ENCODE results near the gene SAXO1. TPM values are rescaled to one million over a fixed set of nuclear protein-coding genes. Genes with fewer than 3 reads are reported as not detected.

Gene SAXO1
- total RNA-seq, 4 donors from 2014 or later: not detected

- ATAC-seq (ENCODE audit: low FRiP score) (no peak), DNase-seq (ENCODE audit: low spot score) (no peak)
- TF ChIP-seq, protein P1, sequence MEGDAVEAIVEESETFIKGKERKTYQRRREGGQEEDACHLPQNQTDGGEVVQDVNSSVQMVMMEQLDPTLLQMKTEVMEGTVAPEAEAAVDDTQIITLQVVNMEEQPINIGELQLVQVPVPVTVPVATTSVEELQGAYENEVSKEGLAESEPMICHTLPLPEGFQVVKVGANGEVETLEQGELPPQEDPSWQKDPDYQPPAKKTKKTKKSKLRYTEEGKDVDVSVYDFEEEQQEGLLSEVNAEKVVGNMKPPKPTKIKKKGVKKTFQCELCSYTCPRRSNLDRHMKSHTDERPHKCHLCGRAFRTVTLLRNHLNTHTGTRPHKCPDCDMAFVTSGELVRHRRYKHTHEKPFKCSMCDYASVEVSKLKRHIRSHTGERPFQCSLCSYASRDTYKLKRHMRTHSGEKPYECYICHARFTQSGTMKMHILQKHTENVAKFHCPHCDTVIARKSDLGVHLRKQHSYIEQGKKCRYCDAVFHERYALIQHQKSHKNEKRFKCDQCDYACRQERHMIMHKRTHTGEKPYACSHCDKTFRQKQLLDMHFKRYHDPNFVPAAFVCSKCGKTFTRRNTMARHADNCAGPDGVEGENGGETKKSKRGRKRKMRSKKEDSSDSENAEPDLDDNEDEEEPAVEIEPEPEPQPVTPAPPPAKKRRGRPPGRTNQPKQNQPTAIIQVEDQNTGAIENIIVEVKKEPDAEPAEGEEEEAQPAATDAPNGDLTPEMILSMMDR (IDR thresholded peaks at IDR 0.05): no peak
These were observed 52.8 kb downstream of the SAXO1 start for GRCh38 chr9:18980189-18980588.

GRCh38 chr9:18979367-18979766 is 53.6 kb downstream of the SAXO1 start:
- peak; percentile 42 for ATAC-seq (ENCODE audit: low FRiP score)
- DNase-seq (ENCODE audit: low spot score): no peak
- TF ChIP-seq, protein P1 (IDR thresholded peaks at IDR 0.05): no peak

- DNase-seq (ENCODE audit: low spot score): no peak
- TF ChIP-seq, protein P1 (IDR thresholded peaks at IDR 0.05): no peak
- no peak for ATAC-seq (ENCODE audit: low FRiP score)
These were observed 54.8 kb downstream of the SAXO1 start for GRCh38 chr9:18978188-18978587.

GRCh38 chr9:18976709-18977531 is 56.1 kb downstream of the SAXO1 start:
- ATAC-seq (ENCODE audit: low FRiP score): no peak
- TF ChIP-seq, protein P1 (IDR thresholded peaks at IDR 0.05): no peak
- DNase-seq (ENCODE audit: low spot score): no peak

GRCh38 chr9:18976221-18976708 is 56.7 kb downstream of the SAXO1 start:
- TF ChIP-seq, protein P1 (IDR thresholded peaks at IDR 0.05): no peak
- no peak for DNase-seq (ENCODE audit: low spot score)
- no peak for ATAC-seq (ENCODE audit: low FRiP score)

DNA sequence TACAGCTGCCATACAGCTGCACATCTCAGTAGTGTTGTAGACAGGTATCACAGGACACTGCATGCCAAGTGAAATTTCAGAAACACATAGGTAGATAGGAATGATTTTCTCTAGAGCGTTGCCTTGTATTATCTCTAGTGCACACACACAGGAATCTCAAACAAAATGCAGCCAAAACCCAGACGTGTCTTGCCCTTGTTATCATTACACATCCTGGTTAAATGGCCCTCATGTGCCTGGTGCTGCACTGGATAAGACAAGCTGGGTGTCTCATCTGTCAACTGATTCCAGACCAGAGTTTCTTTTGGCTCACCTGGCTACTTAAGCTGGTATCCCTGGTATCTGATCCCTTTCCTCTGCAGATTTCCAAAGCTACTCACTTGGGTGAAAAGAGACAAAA is 59.7 kb downstream of the SAXO1 start:
- DNase-seq (ENCODE audit: low spot score) (no peak), ATAC-seq (ENCODE audit: low FRiP score) (no peak)
- TF ChIP-seq, protein P1 (IDR thresholded peaks at IDR 0.05): no peak

DNA sequence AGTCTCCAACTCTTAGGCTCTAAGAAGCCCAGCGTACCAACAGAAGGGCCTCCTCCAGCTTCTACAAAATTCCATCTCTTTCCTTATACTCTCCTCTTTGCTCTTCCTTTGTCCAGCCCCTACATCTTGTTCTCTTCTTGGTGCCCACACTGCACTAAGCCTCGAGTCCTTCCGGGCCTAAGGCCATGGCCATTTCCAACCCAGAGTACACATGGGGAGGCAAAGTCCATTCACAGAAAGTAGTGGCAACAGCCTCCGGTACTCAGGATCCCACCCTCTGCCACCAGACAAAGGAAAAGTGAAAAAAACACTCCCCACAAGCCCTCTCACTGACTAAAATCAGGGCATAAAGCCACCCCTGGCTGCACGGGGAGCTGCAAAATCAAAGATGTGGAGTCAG is 60.3 kb downstream of the SAXO1 start:
- ATAC-seq (ENCODE audit: low FRiP score) (no peak), DNase-seq (ENCODE audit: low spot score) (no peak)
- TF ChIP-seq, protein P1 (IDR thresholded peaks at IDR 0.05): no peak

Data from omental fat pad (tissue), 4 donors.